ENCODE measurements around the gene GNG5.

DNA sequence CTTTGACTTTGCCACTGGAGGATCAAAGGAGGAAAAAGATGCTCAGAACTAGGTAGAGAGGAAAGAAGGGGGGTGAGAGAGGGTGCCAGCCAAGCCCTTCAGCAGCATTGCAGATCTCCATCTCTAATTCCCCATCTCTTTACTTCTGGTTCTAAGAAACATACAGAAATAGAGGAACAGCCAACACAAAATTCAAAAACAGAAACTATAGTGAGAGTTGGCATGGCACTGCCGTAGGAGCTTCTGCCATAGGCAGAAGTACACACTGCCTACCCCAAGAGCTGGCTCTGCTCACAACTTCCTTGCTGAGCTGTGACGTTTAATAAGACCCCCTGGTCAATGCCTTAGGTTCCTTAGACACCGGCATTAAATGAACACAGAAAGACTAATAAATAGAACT, 53.9 kb downstream of the GNG5 start:
- TF ChIP-seq POLR2A (IDR thresholded peaks at IDR 0.05) (no peak), POLR2AphosphoS5 (IDR thresholded peaks at IDR 0.05) (no peak), EP300 (IDR thresholded peaks at IDR 0.05) (no peak)
- TF ChIP-seq, protein P1, sequence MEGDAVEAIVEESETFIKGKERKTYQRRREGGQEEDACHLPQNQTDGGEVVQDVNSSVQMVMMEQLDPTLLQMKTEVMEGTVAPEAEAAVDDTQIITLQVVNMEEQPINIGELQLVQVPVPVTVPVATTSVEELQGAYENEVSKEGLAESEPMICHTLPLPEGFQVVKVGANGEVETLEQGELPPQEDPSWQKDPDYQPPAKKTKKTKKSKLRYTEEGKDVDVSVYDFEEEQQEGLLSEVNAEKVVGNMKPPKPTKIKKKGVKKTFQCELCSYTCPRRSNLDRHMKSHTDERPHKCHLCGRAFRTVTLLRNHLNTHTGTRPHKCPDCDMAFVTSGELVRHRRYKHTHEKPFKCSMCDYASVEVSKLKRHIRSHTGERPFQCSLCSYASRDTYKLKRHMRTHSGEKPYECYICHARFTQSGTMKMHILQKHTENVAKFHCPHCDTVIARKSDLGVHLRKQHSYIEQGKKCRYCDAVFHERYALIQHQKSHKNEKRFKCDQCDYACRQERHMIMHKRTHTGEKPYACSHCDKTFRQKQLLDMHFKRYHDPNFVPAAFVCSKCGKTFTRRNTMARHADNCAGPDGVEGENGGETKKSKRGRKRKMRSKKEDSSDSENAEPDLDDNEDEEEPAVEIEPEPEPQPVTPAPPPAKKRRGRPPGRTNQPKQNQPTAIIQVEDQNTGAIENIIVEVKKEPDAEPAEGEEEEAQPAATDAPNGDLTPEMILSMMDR (IDR thresholded peaks at IDR 0.05): no peak
